H1 (cell line): ENCODE results near the gene PGLYRP1. TPM values are rescaled to one million over a fixed set of nuclear protein-coding genes. Genes with fewer than 3 reads are reported as not detected.

Source experiments
- BCL11A ChIP-seq, 2 experiments: IDR thresholded peaks; one replicate each; pipeline ENCODE4 v1.6.1; 2011; ENCODE audit warnings: low read depth in 2 of 2, low read length in 2 of 2, mild to moderate bottlenecking in 2 of 2
- CHD1 ChIP-seq: IDR thresholded peaks from 2 replicates; pipeline ENCODE4 v1.6.1; 2012; ENCODE audit warnings: low read depth, low read length, improper control_type of control experiment
- GABPA ChIP-seq: IDR thresholded peaks from 2 replicates; pipeline ENCODE4 v1.6.1; 2011; ENCODE audit warnings: mild to moderate bottlenecking, low read length, moderate library complexity, borderline replicate concordance; ENCODE audit not compliant: insufficient read depth
- HDAC2 ChIP-seq, 2 experiments: fragments of 300-600 bp in 1 of 2; sonication (generic) in 1 of 2; IDR thresholded peaks; 2 replicates each; pipeline ENCODE4 v1.6.1; 2011 to 2012; ENCODE audit warnings: low read depth in 2 of 2, low read length in 2 of 2, mild to moderate bottlenecking in 2 of 2, moderate library complexity in 2 of 2, borderline replicate concordance in 1 of 2, inconsistent platforms in 1 of 2
- HDAC6 ChIP-seq: IDR thresholded peaks from one replicate; pipeline ENCODE4 v1.7.1; 2012; ENCODE audit warnings: low read depth, mild to moderate bottlenecking, inconsistent platforms, low read length, moderate library complexity
- RNF2 ChIP-seq: fragments of 200-900, 300-1000 bp; sonication (generic); IDR thresholded peaks from 2 replicates; pipeline ENCODE4 v1.7.1; 2016; ENCODE audit warnings: borderline replicate concordance, low read depth, mild to moderate bottlenecking, antibody characterized with exemption, low read length; ENCODE audit not compliant: poor library complexity, severe bottlenecking; ENCODE audit errors: missing control alignments
- SP2 ChIP-seq: IDR thresholded peaks from 2 replicates; pipeline ENCODE4 v1.6.1; 2012; ENCODE audit warnings: mild to moderate bottlenecking, low read length, inconsistent platforms
- polyA plus RNA-seq, 7 experiments: library from polyadenylated mRNA; depleted of rRNA in 3 of 7; stranded (reverse) in 5 of 7; unstranded in 2 of 7; fragments of >200 nt in 5 of 7; fragments of 200-250 nt in 2 of 7; gene quantifications; 1 replicate in 5 of 7; 2 replicates in 1 of 7; 4 replicates in 1 of 7; pipeline versions ENCODE4 v1.2.1 to v1.2.3, GENCODE V29; 2011 to 2013; ENCODE audit warnings: missing spikeins in 2 of 7, mixed read lengths in 2 of 7
- total RNA-seq: library from RNA; stranded (reverse); fragmentation: NEBNext Ultra II Directional; extraction: Animal tissue kit (Norgen Biotek cat#: 25700); gene quantifications from 2 replicates; pipeline ENCODE4 v1.2.1, GENCODE V29; 2021

PGLYRP1 gene
- total and polyA plus RNA-seq, 2 of the 8 experiments (the other 6 are each of a cell fraction or from before 2014, with no cell fraction given) = not detected

GRCh38 chr19:46023311-46023779, 492 bp upstream of the PGLYRP1 start (continued):
- TF ChIP-seq CHD1 (no peak), SP2 (no peak), HDAC2 (IDR thresholded peaks at IDR 0.05; ENCODE audit: borderline replicate concordance in 1 of 2, low read depth in 2 of 2, low read length in 2 of 2) (no peak), GABPA (no peak), BCL11A (IDR thresholded peaks at IDR 0.05; ENCODE audit: low read depth in 2 of 2, low read length in 2 of 2) (no peak), HDAC6 (no peak), RNF2 (no peak)
- TF ChIP-seq, all 59 proteins: peak for 0
